Astrocyte of the spinal cord (primary cell): Measurements from ENCODE around the gene FGF6.

Source experiments
- DNase-seq: peaks from one replicate; pipeline ENCODE4 v3.0.0; 2011; ENCODE audit warnings: low read depth, low spot score
- H3K4me3 ChIP-seq: 2 replicates; pipeline ENCODE4 v1.5.1; 2011; ENCODE audit warnings: low read depth, mild to moderate bottlenecking, low read length, moderate library complexity
- CTCF ChIP-seq: IDR thresholded peaks from 2 replicates; pipeline ENCODE4 v1.5.1; 2012; ENCODE audit warnings: low read depth, mild to moderate bottlenecking, low read length, inconsistent platforms
- in situ Hi-C: cut with HindIII; loops from 2 replicates; pipeline ENCODE4 v1.10.0; 2017; ENCODE audit warnings: low sequenced_read_pairs

FGF6 gene

GRCh38 chr12:4447151-4447550 is 1.5 kb upstream of the FGF6 start:
- no peak for DNase-seq
- TF ChIP-seq CTCF, result no peak
- in situ Hi-C loops, result no loop called here

GRCh38 chr12:4446335-4446734 is 720 bp upstream of the FGF6 start:
- H3K4me3 ChIP-seq, result no peak overlapping the region
- no peak for DNase-seq
- TF ChIP-seq CTCF, result no peak
- in situ Hi-C loops, result no loop called here

More at GRCh38 chr12:4447151-4447550, 1.5 kb upstream of the FGF6 start:
- no peak overlapping the region for H3K4me3 ChIP-seq

- in situ Hi-C loops, result no loop called here
- no peak for TF ChIP-seq CTCF
- H3K4me3 ChIP-seq, result no peak overlapping the region
- DNase-seq, result no peak
Observed at GRCh38 chr12:4444031-4444430, 1.6 kb downstream of the FGF6 start.

- H3K4me3 ChIP-seq, result no peak overlapping the region
- in situ Hi-C loops, result no loop called here
- TF ChIP-seq CTCF, result no peak
- DNase-seq, result no peak
Observed at GRCh38 chr12:4443616-4444015, 2.0 kb downstream of the FGF6 start.

GRCh38 chr12:4441355-4442335 is 4.0 kb downstream of the FGF6 start:
- TF ChIP-seq CTCF, result no peak
- in situ Hi-C loops, result no loop called here
- H3K4me3 ChIP-seq, result no peak overlapping the region
- peak; percentile 56 for DNase-seq

GRCh38 chr12:4440187-4440941 is 5.3 kb downstream of the FGF6 start:
- no peak for DNase-seq
- no peak for TF ChIP-seq CTCF
- H3K4me3 ChIP-seq, result no peak overlapping the region
- in situ Hi-C loops, result no loop called here
